GM12878 (cell line): ENCODE data around the gene THSD4. TPM values are rescaled to one million over a fixed set of nuclear protein-coding genes. Genes with fewer than 3 reads are reported as not detected.

Experiments used
- ATAC-seq: fragments of 200-7000 bp; cut with Tn5 transposase; 3 replicates; pipeline ENCODE4 v1.9.1; 2020; ENCODE audit warnings: mild to moderate bottlenecking, moderate library complexity
- BruUV-seq: library from RNA; stranded (reverse); fragments of 400-500 nt; replicated peaks from 2 replicates; lab custom pipeline; 2021; lab: Mats Ljungman, UMichigan
- CTCF ChIA-PET: fragments of 300-600 bp; sonication (Branson Sonifier 250); formaldehyde crosslinking; extraction: SDS; loops from one replicate; lab custom pipeline; 2021; ENCODE audit warnings: inconsistent platforms; lab: Yijun Ruan, JAX
- POLR2A ChIA-PET: fragments of 350-600 bp; formaldehyde crosslinking; extraction: SDS; loops from one replicate; lab custom pipeline; 2021; ENCODE audit warnings: inconsistent platforms; lab: Charles Lee
- RAD21 ChIA-PET: fragments of 300-600 bp; sonication (Branson Sonifier 250); formaldehyde crosslinking; loops from one replicate; lab custom pipeline; 2023; ENCODE audit warnings: antibody characterized with exemption; ENCODE audit not compliant: unreplicated experiment; lab: Charles Lee
- SMC1A ChIA-PET: fragments of 300-600 bp; sonication (Branson Sonifier 250); formaldehyde crosslinking; loops from one replicate; lab custom pipeline; 2023; ENCODE audit not compliant: unreplicated experiment, uncharacterized antibody; lab: Charles Lee
- DNase-seq: peaks from one replicate; pipeline ENCODE4 v3.0.0-alpha.2; 2011; ENCODE audit warnings: low read depth, low spot score
- FAIRE-seq: peaks from 3 replicates; lab custom pipeline; 2011; peaks lifted over from hg19 to GRCh38; lab: Jason Lieb, UNC
- H2AFZ ChIP-seq: 2 replicates; pipeline ENCODE4 v1.6.0; 2011; ENCODE audit warnings: low read depth, low read length, control low read depth; ENCODE audit not compliant: control insufficient read depth
- H3K27ac ChIP-seq: 2 replicates; pipeline ENCODE4 v1.5.1; 2011; ENCODE audit warnings: control low read depth; ENCODE audit not compliant: control insufficient read depth, insufficient read depth
- H3K27me3 ChIP-seq, 2 experiments: replicated peaks in 1 of 2; 2 replicates each; pipeline versions ENCODE4 v1.6.0 to v1.6.1; 2011; ENCODE audit warnings: low read length in 1 of 2; ENCODE audit not compliant: control insufficient read depth in 2 of 2, insufficient read depth in 2 of 2
- H3K36me3 ChIP-seq, 2 experiments: 2 replicates each; pipeline ENCODE4 v1.5.1; 2011; ENCODE audit warnings: low read length in 1 of 2; ENCODE audit not compliant: control insufficient read depth in 2 of 2, insufficient read depth in 2 of 2
- H3K4me1 ChIP-seq: 2 replicates; pipeline ENCODE4 v1.6.1; 2011; ENCODE audit warnings: mild to moderate bottlenecking, low read length, moderate library complexity, mixed read lengths; ENCODE audit not compliant: control insufficient read depth, insufficient read depth
- H3K4me2 ChIP-seq: 2 replicates; pipeline ENCODE4 v1.6.0; 2011; ENCODE audit warnings: control low read depth; ENCODE audit not compliant: control insufficient read depth, insufficient read depth
- H3K4me3 ChIP-seq: fragments of 200-600 bp; sonication (generic); 2 replicates; pipeline ENCODE4 v1.5.1; 2016
- H3K79me2 ChIP-seq: 2 replicates; pipeline ENCODE4 v1.6.0; 2011; ENCODE audit warnings: low read length; ENCODE audit not compliant: control insufficient read depth, insufficient read depth
- H3K9ac ChIP-seq: 2 replicates; pipeline ENCODE4 v1.8.0; 2011; ENCODE audit warnings: low read length, control low read depth, mixed read lengths; ENCODE audit not compliant: control insufficient read depth, insufficient read depth
- H3K9me3 ChIP-seq: replicated peaks from 3 replicates; pipeline ENCODE4 v1.5.1; 2011; ENCODE audit warnings: mild to moderate bottlenecking, low read length; ENCODE audit not compliant: control insufficient read depth, insufficient read depth
- H4K20me1 ChIP-seq: 2 replicates; pipeline ENCODE4 v1.6.0; 2011; ENCODE audit not compliant: control insufficient read depth, insufficient read depth
- CHD1 ChIP-seq: IDR thresholded peaks from 2 replicates; pipeline ENCODE4 v1.6.1; 2012; ENCODE audit warnings: low read depth, low read length, improper control_type of control experiment
- FOXK2 ChIP-seq: fragments of 450-650 bp; IDR thresholded peaks from 2 replicates; pipeline ENCODE4 v1.6.1; 2017; ENCODE audit warnings: mild to moderate bottlenecking, moderate library complexity
- RCOR1 ChIP-seq: conservative IDR thresholded peaks from 2 replicates; pipeline ENCODE4 v1.6.1; 2012; ENCODE audit warnings: low read depth, low read length, improper control_type of control experiment
- SMAD1 ChIP-seq: fragments of 450-650 bp; IDR thresholded peaks from 2 replicates; pipeline ENCODE4 v1.6.1; 2018; ENCODE audit warnings: mild to moderate bottlenecking, low read depth; ENCODE audit not compliant: partially characterized antibody
- ZSCAN29 ChIP-seq: fragments of 450-650 bp; IDR thresholded peaks from 2 replicates; pipeline ENCODE4 v1.6.1; 2017; ENCODE audit warnings: mild to moderate bottlenecking, moderate library complexity
- WGBS: methylation state at CpG from one replicate; pipeline ENCODE4 v1.1.6; 2016; ENCODE audit warnings: low lambda C conversion rate; ENCODE audit not compliant: insufficient replicate concordance, insufficient coverage; ENCODE audit errors: missing lambda C conversion rate; 5-methylcytosine and 5-hydroxymethylcytosine counted together
- in situ Hi-C: fragments of 300-500 bp; cut with MboI; formaldehyde crosslinking; loops from 9 replicates; pipeline ENCODE4 v1.14.3; 2018; ENCODE audit warnings: mixed read lengths
- intact Hi-C: fragments of 100-400 bp; cut with micrococcal nuclease; formaldehyde crosslinking; loops from one replicate; pipeline ENCODE4 v1.14.2; 2022; ENCODE audit not compliant: unreplicated experiment
- polyA plus RNA-seq, 11 experiments: library from polyadenylated mRNA; depleted of rRNA in 4 of 11; unstranded in 6 of 11; stranded (reverse) in 5 of 11; fragments of >200 nt; fragmentation: Nextera tagmentation in 4 of 11; fragmentation: Illumina TruSeq in 1 of 11; extraction: Ambion mirVana in 4 of 11; extraction: Trizol in 1 of 11; gene quantifications; 1 replicate in 1 of 11; 2 replicates in 10 of 11; pipeline versions ENCODE4 v1.2.1 to v1.2.3, GENCODE V29; 2011 to 2016; ENCODE audit warnings: inconsistent platforms in 2 of 11, missing spikeins in 2 of 11, low read depth in 1 of 11
- total RNA-seq, 4 experiments: library from RNA; depleted of rRNA in 3 of 4; stranded (reverse); fragments of >200 nt in 3 of 4; fragmentation: Illumina TruSeq in 1 of 4; extraction: Trizol in 1 of 4; gene quantifications; 2 replicates each; pipeline versions ENCODE4 v1.2.1 to v1.2.3, GENCODE V29; 2013 to 2021
- TF ChIP-seq, protein P1 (sequence below): fragments of 450-650 bp; IDR thresholded peaks from 2 replicates; pipeline ENCODE4 v1.6.1; 2017; ENCODE audit warnings: mild to moderate bottlenecking, moderate library complexity
- TF ChIP-seq, protein P2 (sequence below): fragments of 450-650 bp; IDR thresholded peaks from 2 replicates; pipeline ENCODE4 v1.6.1; 2014; ENCODE audit warnings: mild to moderate bottlenecking

Gene THSD4
- total and polyA plus RNA-seq, 10 of the 15 experiments (the other 5 are each of a cell fraction or from before 2014, with no cell fraction given), result 0.04 to 0.13 (median 0.05) TPM; not detected in 7

DNA sequence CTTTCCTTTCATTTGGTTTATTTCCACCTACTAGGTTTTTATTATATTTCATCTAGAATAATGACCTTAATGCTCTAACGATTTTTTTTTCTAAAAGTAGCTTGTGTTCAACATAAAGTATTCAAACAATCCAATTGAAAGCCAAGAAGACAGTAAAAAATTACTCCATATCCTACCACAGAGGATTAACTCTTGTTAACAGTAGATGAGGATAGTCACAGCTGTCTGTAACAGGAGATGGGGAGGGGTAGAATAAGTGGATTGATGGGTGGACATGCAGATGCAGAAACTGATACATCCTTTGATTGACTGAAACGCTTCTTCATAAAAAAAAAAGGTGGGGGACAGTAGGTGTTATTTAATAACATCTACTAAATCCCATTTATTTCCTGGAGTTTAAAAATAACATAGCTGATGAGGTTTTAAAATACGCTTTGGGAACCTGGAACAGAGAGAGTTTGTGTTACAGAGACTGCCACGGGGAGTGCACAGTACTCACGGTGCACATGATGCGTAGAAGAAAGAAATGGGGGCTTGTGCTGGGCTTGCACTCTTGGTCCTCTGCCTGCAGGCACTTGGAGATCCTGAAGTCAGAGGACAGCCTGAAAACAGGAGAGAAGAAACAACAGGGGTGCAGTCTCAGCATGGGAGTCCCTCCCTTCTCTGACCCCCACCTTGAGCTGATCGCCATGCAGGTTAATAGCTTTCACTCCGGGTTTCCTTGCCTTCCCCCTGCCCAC is 226.7 kb downstream of the THSD4 start:
- ChIA-PET CTCF (no interaction called here), SMC1A (no interaction called here), POLR2A (no interaction called here), RAD21 (no interaction called here)
- FAIRE-seq (no peak), ATAC-seq (no peak), DNase-seq (no peak)
- intact Hi-C loops, result no loop called here
- H3K27ac ChIP-seq, result no peak overlapping the region
- H3K4me1 ChIP-seq, result no peaks in the 10 kb centered on the region
- H3K4me3 ChIP-seq, result no peak overlapping the region
- TF ChIP-seq FOXK2 (no peak), RCOR1 (no peak), CHD1 (no peak), SMAD1 (no peak), ZSCAN29 (no peak)
- TF ChIP-seq, protein P1, sequence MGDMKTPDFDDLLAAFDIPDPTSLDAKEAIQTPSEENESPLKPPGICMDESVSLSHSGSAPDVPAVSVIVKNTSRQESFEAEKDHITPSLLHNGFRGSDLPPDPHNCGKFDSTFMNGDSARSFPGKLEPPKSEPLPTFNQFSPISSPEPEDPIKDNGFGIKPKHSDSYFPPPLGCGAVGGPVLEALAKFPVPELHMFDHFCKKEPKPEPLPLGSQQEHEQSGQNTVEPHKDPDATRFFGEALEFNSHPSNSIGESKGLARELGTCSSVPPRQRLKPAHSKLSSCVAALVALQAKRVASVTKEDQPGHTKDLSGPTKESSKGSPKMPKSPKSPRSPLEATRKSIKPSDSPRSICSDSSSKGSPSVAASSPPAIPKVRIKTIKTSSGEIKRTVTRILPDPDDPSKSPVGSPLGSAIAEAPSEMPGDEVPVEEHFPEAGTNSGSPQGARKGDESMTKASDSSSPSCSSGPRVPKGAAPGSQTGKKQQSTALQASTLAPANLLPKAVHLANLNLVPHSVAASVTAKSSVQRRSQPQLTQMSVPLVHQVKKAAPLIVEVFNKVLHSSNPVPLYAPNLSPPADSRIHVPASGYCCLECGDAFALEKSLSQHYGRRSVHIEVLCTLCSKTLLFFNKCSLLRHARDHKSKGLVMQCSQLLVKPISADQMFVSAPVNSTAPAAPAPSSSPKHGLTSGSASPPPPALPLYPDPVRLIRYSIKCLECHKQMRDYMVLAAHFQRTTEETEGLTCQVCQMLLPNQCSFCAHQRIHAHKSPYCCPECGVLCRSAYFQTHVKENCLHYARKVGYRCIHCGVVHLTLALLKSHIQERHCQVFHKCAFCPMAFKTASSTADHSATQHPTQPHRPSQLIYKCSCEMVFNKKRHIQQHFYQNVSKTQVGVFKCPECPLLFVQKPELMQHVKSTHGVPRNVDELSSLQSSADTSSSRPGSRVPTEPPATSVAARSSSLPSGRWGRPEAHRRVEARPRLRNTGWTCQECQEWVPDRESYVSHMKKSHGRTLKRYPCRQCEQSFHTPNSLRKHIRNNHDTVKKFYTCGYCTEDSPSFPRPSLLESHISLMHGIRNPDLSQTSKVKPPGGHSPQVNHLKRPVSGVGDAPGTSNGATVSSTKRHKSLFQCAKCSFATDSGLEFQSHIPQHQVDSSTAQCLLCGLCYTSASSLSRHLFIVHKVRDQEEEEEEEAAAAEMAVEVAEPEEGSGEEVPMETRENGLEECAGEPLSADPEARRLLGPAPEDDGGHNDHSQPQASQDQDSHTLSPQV, result no peak
- TF ChIP-seq, protein P2, sequence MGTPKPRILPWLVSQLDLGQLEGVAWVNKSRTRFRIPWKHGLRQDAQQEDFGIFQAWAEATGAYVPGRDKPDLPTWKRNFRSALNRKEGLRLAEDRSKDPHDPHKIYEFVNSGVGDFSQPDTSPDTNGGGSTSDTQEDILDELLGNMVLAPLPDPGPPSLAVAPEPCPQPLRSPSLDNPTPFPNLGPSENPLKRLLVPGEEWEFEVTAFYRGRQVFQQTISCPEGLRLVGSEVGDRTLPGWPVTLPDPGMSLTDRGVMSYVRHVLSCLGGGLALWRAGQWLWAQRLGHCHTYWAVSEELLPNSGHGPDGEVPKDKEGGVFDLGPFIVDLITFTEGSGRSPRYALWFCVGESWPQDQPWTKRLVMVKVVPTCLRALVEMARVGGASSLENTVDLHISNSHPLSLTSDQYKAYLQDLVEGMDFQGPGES, result no peak
- H3K79me2 ChIP-seq, result no peaks in the 10 kb centered on the region
- no peaks in the 10 kb centered on the region for H3K27me3 ChIP-seq
- H3K36me3 ChIP-seq, result no peaks in the 10 kb centered on the region
- WGBS, result 19% methylated on average over 7 of the region's 8 CpGs
- H2AFZ ChIP-seq, result no peak overlapping the region
- H4K20me1 ChIP-seq, result no peaks in the 10 kb centered on the region
- in situ Hi-C loops, result no loop called here
- H3K4me2 ChIP-seq, result no peak overlapping the region
- H3K9ac ChIP-seq, result no peak overlapping the region
- BruUV-seq, result no TSS peak
- H3K9me3 ChIP-seq, result no peaks in the 10 kb centered on the region
